Coronary artery (tissue), 2 donors: ENCODE measurements around the gene DCUN1D4.
"Not testable (repeated sequence)": the region's sequence is repeated elsewhere in the genome, so short reads cannot be mapped to it uniquely, and the experiment has no call there.

ENCODE experiments used
- DNase-seq: peaks from one replicate; pipeline ENCODE4 v3.0.0-alpha.2; 2017; ENCODE audit warnings: low spot score
- H3K27ac ChIP-seq, 2 donors: fragments of 200-600 bp; sonication (generic); one replicate each; pipeline ENCODE4 v1.5.1; 2016 to 2019
- H3K4me3 ChIP-seq: fragments of 200-600 bp; sonication (generic); 2 replicates; pipeline ENCODE4 v1.5.1; 2016; ENCODE audit warnings: mild to moderate bottlenecking, moderate library complexity
- TF ChIP-seq, protein P1 (sequence below): fragments of 200-600 bp; sonication (generic); IDR thresholded peaks from one replicate; pipeline ENCODE4 v1.5.1; 2019; ENCODE audit warnings: antibody characterized with exemption

DCUN1D4 gene

GRCh38 chr4:51885363-51885762, 42.4 kb downstream of the DCUN1D4 start:
- H3K4me3 ChIP-seq: no peak overlapping the region
- no peak overlapping the region for H3K27ac ChIP-seq
- TF ChIP-seq, protein P1, sequence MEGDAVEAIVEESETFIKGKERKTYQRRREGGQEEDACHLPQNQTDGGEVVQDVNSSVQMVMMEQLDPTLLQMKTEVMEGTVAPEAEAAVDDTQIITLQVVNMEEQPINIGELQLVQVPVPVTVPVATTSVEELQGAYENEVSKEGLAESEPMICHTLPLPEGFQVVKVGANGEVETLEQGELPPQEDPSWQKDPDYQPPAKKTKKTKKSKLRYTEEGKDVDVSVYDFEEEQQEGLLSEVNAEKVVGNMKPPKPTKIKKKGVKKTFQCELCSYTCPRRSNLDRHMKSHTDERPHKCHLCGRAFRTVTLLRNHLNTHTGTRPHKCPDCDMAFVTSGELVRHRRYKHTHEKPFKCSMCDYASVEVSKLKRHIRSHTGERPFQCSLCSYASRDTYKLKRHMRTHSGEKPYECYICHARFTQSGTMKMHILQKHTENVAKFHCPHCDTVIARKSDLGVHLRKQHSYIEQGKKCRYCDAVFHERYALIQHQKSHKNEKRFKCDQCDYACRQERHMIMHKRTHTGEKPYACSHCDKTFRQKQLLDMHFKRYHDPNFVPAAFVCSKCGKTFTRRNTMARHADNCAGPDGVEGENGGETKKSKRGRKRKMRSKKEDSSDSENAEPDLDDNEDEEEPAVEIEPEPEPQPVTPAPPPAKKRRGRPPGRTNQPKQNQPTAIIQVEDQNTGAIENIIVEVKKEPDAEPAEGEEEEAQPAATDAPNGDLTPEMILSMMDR: peak; percentile 19
- DNase-seq: no peak

GRCh38 chr4:51890760-51891159, 47.8 kb downstream of the DCUN1D4 start:
- TF ChIP-seq, protein P1: no peak
- no peak for DNase-seq
- no peak overlapping the region for H3K27ac ChIP-seq
- H3K4me3 ChIP-seq: no peak overlapping the region

DNA sequence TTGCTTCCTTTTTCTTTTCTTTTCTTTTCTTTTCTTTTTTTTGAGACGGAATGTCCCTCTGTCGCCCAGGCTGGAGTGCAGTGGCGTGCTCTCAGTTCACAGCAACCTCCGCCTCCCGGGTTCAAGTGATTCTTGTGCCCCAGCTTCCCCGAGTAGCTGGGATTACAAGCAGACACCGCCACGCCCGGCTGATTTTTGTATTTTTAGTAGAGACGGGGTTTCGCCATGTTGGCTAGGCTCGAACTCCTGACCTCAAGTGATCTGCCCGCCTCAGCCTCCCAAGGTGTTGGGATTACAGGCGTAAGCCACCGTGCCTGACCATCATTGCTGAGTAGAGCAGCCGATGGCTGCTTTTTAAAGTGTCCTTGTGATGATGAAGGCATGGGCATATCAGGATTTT, 50.4 kb downstream of the DCUN1D4 start:
- H3K27ac ChIP-seq, DNase-seq, H3K4me3 ChIP-seq: not testable (repeated sequence)

GRCh38 chr4:51894059-51894645, 51.2 kb downstream of the DCUN1D4 start:
- Histone ChIP-seq H3K27ac (no peak overlapping the region), H3K4me3 (no peak overlapping the region)
- TF ChIP-seq, protein P1: no peak
- no peak for DNase-seq

- TF ChIP-seq, protein P1: no peak
- H3K27ac ChIP-seq: no peak overlapping the region
- no peak overlapping the region for H3K4me3 ChIP-seq
- DNase-seq: no peak
Observed at GRCh38 chr4:51895158-51895557, 52.2 kb downstream of the DCUN1D4 start.

DNA sequence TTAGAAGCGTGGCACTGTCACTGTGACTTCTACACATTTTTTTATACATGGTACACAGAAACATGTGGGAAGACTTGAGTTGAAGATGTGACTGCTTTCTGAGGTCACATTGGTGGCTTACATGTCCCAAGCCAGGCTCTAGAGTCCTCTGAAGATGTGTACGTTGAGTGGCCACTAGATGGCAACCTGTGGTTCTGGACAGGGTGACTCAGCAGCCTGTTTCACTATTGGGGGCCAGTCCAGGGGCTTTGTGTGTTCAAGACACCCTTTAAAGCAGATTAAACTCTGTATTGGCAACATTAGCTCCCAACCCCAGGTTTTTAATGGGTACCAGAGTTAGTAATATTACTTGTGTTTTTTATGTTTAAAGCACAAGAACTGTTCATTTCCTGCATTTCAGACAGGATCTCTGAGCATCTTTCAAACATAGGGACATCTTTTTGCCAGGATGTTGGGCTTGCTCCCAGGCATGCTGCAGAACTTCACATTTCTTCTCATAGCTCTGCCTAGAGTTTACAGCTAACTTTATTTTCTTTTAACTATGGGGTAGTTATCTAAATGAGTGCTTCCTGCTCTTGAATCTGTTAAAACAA, 53.0 kb downstream of the DCUN1D4 start:
- no peak overlapping the region for H3K4me3 ChIP-seq
- H3K27ac ChIP-seq: peak overlapping the region in 1 of 2 donors; percentile 43
- TF ChIP-seq, protein P1: peak; percentile 65
- DNase-seq: no peak

DNA sequence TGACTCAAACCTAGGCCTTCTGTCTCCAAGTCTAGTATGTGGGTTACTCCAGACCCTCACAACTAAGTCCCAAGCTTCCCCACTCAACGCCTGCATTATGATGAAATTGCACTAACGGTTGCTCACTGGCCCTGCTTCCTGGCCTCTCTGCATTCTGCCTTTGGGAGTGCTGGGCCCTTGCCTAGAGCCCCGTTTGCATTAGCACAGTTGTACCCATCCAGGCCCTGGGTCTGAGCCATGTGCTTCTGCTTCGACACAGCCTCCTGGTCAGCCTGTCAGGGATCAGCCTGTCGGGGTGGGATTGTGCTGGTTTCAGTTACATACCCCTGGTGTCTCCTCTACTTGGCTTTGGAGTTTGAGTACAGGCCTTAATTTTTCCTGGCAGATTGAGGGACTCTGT, 58.4 kb downstream of the DCUN1D4 start:
- TF ChIP-seq, protein P1: no peak
- no peak for DNase-seq
- no peak overlapping the region for H3K4me3 ChIP-seq
- no peak overlapping the region for H3K27ac ChIP-seq
